Measurements from ENCODE around the gene SERPINH1. TPM values are rescaled to one million over a fixed set of nuclear protein-coding genes. Genes with fewer than 3 reads are reported as not detected.

Gene SERPINH1
- 431 and 568 TPM in 2 replicates for total RNA-seq

DNA sequence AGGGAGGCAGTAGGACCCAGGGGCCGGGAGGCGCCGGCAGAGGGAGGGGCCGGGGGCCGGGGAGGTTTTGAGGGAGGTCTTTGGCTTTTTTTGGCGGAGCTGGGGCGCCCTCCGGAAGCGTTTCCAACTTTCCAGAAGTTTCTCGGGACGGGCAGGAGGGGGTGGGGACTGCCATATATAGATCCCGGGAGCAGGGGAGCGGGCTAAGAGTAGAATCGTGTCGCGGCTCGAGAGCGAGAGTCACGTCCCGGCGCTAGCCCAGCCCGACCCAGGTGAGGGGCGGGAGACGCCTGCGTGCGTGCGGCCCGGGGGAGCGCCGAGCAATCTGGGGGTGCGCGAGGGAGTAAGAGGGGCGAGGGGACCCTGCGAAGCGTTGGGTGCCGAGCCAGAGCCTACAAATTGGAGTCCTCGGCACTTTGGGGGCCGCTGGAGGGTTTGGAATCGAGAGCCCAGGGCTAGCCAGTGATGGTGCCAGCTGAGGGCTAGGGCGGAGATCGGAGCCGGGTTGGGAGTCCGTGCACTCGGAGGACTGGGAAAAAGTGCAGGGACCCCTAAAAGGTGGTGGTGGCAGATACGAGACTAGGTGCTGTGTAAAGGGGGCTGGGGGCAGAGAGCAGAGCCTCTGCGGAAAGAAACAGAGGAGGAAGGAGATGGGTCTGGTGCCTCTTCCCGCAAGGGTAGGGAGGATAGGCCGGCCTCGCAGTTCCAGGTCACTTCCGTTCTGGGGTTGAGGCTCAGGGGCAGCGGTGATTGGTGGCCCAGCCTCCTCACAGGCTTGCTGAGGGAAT, at the start of gene SERPINH1:
SERPINH1 (plus strand) TSS at position 206 of the 788 bp plus-strand sequence. CDS start 4,097 bp downstream, outside the sequence.

DNA sequence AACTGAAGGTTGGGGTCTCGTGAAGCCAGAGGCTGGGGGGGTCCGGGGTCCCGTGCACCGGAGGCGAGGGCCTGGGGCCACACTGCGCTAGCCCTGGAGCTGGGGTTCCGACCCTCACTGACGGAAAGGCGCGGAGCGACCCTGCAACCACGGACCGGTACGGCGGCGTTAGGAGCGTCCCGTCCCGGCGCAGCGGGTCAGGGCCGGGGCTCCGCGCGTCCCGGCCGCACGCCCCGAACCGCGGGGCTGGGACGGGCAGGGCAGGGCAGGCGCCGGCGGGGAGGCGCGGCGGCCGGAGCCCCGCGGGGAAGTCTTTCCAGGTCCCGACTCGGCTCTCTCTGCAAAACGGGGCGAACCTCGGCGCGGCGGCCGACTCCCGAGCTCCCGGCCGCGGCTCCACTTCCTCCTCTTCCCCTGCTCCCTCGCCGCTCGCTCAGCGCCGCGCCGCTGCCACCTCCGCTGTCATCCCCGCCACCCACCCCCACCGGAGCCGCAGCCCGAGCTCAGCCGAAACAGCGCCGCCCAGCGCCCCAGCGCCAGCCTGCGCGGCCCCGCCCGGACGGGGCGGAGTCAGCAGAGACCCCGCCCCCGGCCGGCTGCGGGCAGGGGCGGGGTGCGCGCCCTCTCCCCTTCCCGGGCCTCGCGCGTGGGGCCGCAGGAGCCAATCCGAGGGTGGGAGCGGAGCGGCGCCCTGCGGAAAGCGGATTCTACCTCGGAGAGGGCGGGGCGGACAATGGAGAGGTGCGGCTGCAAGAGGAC, 36.4 kb upstream of the SERPINH1 start, which contains the start of gene GDPD5:
GDPD5 (minus strand) TSS at position 509 of the 759 bp plus-strand sequence. CDS start 48,206 bp downstream, outside the sequence.

Other genes with a start within 250 kb of the SERPINH1 start
- gene ARRB1, start 210.6 kb upstream of the SERPINH1 start, total RNA-seq = 8.6 and 15.5 TPM in 2 replicates
- 1,801 and 1,812 TPM in 2 replicates for gene RPS3, start 162.7 kb upstream of the SERPINH1 start, total RNA-seq
- gene KLHL35, start 129.1 kb upstream of the SERPINH1 start, total RNA-seq = 3.9 and 4.5 TPM in 2 replicates
- 4.0 and 5.5 TPM in 2 replicates for gene GDPD5, start 36.3 kb upstream of the SERPINH1 start, total RNA-seq
- 5.0 and 5.7 TPM in 2 replicates for gene MAP6, start 106.8 kb downstream of the SERPINH1 start, total RNA-seq
- not detected in 2 replicates for gene MOGAT2, start 155.6 kb downstream of the SERPINH1 start, total RNA-seq
- 0.25 and 0.53 TPM in 2 replicates for gene DGAT2, start 206.5 kb downstream of the SERPINH1 start, total RNA-seq

Measured in aortic smooth muscle cell (primary cell).